T-cell (primary cell): Measurements from ENCODE around the gene RPL18. TPM values are rescaled to one million over a fixed set of nuclear protein-coding genes. Genes with fewer than 3 reads are reported as not detected.

Experiments used
- ATAC-seq, 4 experiments: fragments of 200-7000 bp in 3 of 4; fragments of 150-1000 bp in 1 of 4; cut with Tn5 transposase; replicated peaks in 1 of 4; 1 replicate in 3 of 4; 2 replicates in 1 of 4; pipeline ENCODE4 v1.10.0; 2021; ENCODE audit warnings: moderate library complexity in 3 of 4, mild to moderate bottlenecking in 2 of 4, moderate number of reproducible peaks in 1 of 4
- CTCF ChIA-PET, 2 donors: fragments of 300-600 bp; sonication (Branson Sonifier 250); formaldehyde crosslinking; loops; one replicate each; lab custom pipeline; 2022; ENCODE audit warnings: antibody characterized with exemption in 2 of 2; lab: Charles Lee
- POLR2A ChIA-PET, 2 donors: fragments of 300-600 bp; sonication (Branson Sonifier 250); formaldehyde crosslinking; loops; one replicate each; lab custom pipeline; 2022; ENCODE audit warnings: antibody characterized with exemption in 2 of 2; lab: Charles Lee
- DNase-seq, 35 experiments: peaks; one replicate each; pipeline versions ENCODE4 v3.0.0 to v3.0.0-alpha.2; 2013 to 2023
- H3K27ac ChIP-seq: one replicate; pipeline ENCODE4 v1.5.1; 2013; ENCODE audit warnings: low read length
- H3K27me3 ChIP-seq, 2 experiments: replicated peaks in 1 of 2; 1 replicate in 1 of 2; 2 replicates in 1 of 2; pipeline versions ENCODE4 v1.6.1 to v1.7.0; 2013; ENCODE audit warnings: low read length in 1 of 2, mixed read lengths in 1 of 2; ENCODE audit not compliant: control insufficient read depth in 2 of 2, insufficient read depth in 2 of 2; ENCODE audit errors: extremely low read depth in 1 of 2
- H3K36me3 ChIP-seq, 2 donors: 1 replicate in 1 of 2; 2 replicates in 1 of 2; pipeline versions ENCODE4 v1.6.1 to v1.7.0; 2013; ENCODE audit warnings: low read length in 1 of 2; ENCODE audit not compliant: control insufficient read depth in 2 of 2, insufficient read depth in 1 of 2; ENCODE audit errors: extremely low read depth in 1 of 2
- H3K4me1 ChIP-seq, 2 experiments: 1 replicate in 1 of 2; 2 replicates in 1 of 2; pipeline versions ENCODE4 v1.6.1 to v1.7.0; 2013; ENCODE audit warnings: low read length in 2 of 2, mixed read lengths in 1 of 2; ENCODE audit not compliant: insufficient read depth in 2 of 2, control insufficient read depth in 1 of 2; ENCODE audit errors: extremely low read depth in 1 of 2
- H3K4me3 ChIP-seq, 2 donors: 1 replicate in 1 of 2; 2 replicates in 1 of 2; pipeline versions ENCODE4 v1.5.1 to v1.7.0; 2013; ENCODE audit warnings: mild to moderate bottlenecking in 2 of 2, low read length in 1 of 2, moderate library complexity in 1 of 2; ENCODE audit not compliant: control insufficient read depth in 1 of 2; ENCODE audit errors: extremely low read depth in 1 of 2
- H3K9me3 ChIP-seq: 2 replicates; pipeline ENCODE4 v1.7.0; 2013
- H3K27ac Mint-ChIP-seq, 2 donors: one replicate each; pipeline ENCODE4 v1.8.0; 2020 to 2021; ENCODE audit warnings: mild to moderate bottlenecking in 2 of 2, mixed read lengths in 2 of 2
- H3K27me3 Mint-ChIP-seq, 2 donors: one replicate each; pipeline ENCODE4 v1.8.0; 2021 to 2022; ENCODE audit warnings: mixed read lengths in 2 of 2
- H3K36me3 Mint-ChIP-seq: one replicate; pipeline ENCODE4 v1.8.0; 2021; ENCODE audit warnings: mixed read lengths
- H3K4me1 Mint-ChIP-seq, 3 donors: one replicate each; pipeline ENCODE4 v1.8.0; 2020 to 2022; ENCODE audit warnings: mixed read lengths in 3 of 3, mild to moderate bottlenecking in 1 of 3
- H3K4me3 Mint-ChIP-seq, 3 donors: one replicate each; pipeline ENCODE4 v1.8.0; 2020 to 2022; ENCODE audit warnings: mild to moderate bottlenecking in 3 of 3, mixed read lengths in 3 of 3, moderate library complexity in 3 of 3
- H3K9me3 Mint-ChIP-seq, 3 donors: one replicate each; pipeline ENCODE4 v1.8.0; 2020 to 2022; ENCODE audit warnings: mixed read lengths in 3 of 3
- WGBS: methylation state at CpG from one replicate; pipeline ENCODE4 v1.1.5; 2013; ENCODE audit warnings: missing lambda C conversion rate; ENCODE audit not compliant: insufficient coverage; 5-methylcytosine and 5-hydroxymethylcytosine counted together
- total RNA-seq, 35 experiments: library from RNA in 6 of 35; stranded (reverse) in 6 of 35; fragments of 120-200 nt in 1 of 35; gene quantifications; one replicate each; pipeline versions ENCODE4 v1.2.1 to v1.2.4 and lab custom pipeline; 2013 to 2026

The RPL18 gene
- total RNA-seq, 5 donors from 2014 or later (not counting 1 experiment from before 2014, with no cell fraction given): 2,370 to 2,784 (median 2,662) TPM

GRCh38 chr19:48606463-48607358, 12.3 kb downstream of the RPL18 start, which contains the start of gene SPACA4:
SPACA4 (plus strand) TSS chr19:48606742; CDS start chr19:48606979, 237 bp downstream.
- peaks cover 4 to 7% (median 5%) of the 10 kb centered on the region in 3 donors for H3K4me1 Mint-ChIP-seq
- no peaks in the 10 kb centered on the region for H3K27me3 ChIP-seq
- DNase-seq (no peak), ATAC-seq (no peak)
- peaks cover 0 to 10% of the 10 kb centered on the region in 2 experiments for H3K4me1 ChIP-seq
- H3K4me3 Mint-ChIP-seq: no peak within 1 kb of the TSS
- H3K9me3 Mint-ChIP-seq: no peaks in the 10 kb centered on the region
- H3K4me3 ChIP-seq: no peak within 1 kb of the TSS
- H3K36me3 Mint-ChIP-seq: no peaks in the 10 kb centered on the region
- 87% methylated on average over 34 of the region's 39 CpGs for WGBS
- ChIA-PET POLR2A (no interaction called here), CTCF (interaction anchor here in 1 of 2 donors (0.7 kb wide), 1 partner anchor 79 kb away, joined by 3 read pairs; no protein-coding TSS in a partner anchor)
- H3K27ac ChIP-seq: no peak within 1 kb of the TSS
- H3K27ac Mint-ChIP-seq: no peak within 1 kb of the TSS
- no peaks in the 10 kb centered on the region for H3K36me3 ChIP-seq
- no peaks in the 10 kb centered on the region for H3K27me3 Mint-ChIP-seq
- no peaks in the 10 kb centered on the region for H3K9me3 ChIP-seq

- H3K36me3 Mint-ChIP-seq: no peaks in the 10 kb centered on the region
- H3K9me3 Mint-ChIP-seq: no peaks in the 10 kb centered on the region
- peaks cover 0 to 6% of the 10 kb centered on the region in 2 experiments for H3K4me1 ChIP-seq
- ChIA-PET CTCF (no interaction called here), POLR2A (no interaction called here)
- H3K36me3 ChIP-seq: no peaks in the 10 kb centered on the region
- H3K27ac ChIP-seq: no peak overlapping the region
- H3K27ac Mint-ChIP-seq: no peak overlapping the region
- no peak overlapping the region for H3K4me3 ChIP-seq
- H3K27me3 ChIP-seq: peaks cover 0 to 14% of the 10 kb centered on the region in 2 experiments
- DNase-seq (no peak), ATAC-seq (no peak)
- H3K9me3 ChIP-seq: no peaks in the 10 kb centered on the region
- H3K4me3 Mint-ChIP-seq: no peak overlapping the region
- 87% methylated on average over 7 of the region's 9 CpGs for WGBS
- no peaks in the 10 kb centered on the region for H3K27me3 Mint-ChIP-seq
- H3K4me1 Mint-ChIP-seq: peaks cover 3 to 4% (median 3%) of the 10 kb centered on the region in 3 donors
Observed at GRCh38 chr19:48603850-48604249, 15.1 kb downstream of the RPL18 start.

GRCh38 chr19:48603449-48603848, 15.5 kb downstream of the RPL18 start:
- peaks cover 0 to under 1% (median 0%) of the 10 kb centered on the region in 3 donors for H3K4me1 Mint-ChIP-seq
- no peaks in the 10 kb centered on the region for H3K9me3 Mint-ChIP-seq
- H3K9me3 ChIP-seq: no peaks in the 10 kb centered on the region
- H3K27ac ChIP-seq: no peak overlapping the region
- ChIA-PET POLR2A (no interaction called here), CTCF (no interaction called here)
- no peak overlapping the region for H3K27ac Mint-ChIP-seq
- DNase-seq: no peak
- no peaks in the 10 kb centered on the region for H3K36me3 Mint-ChIP-seq
- WGBS: 95% methylated on average over 31 of the region's 39 CpGs
- peaks cover 0 to 18% of the 10 kb centered on the region in 2 experiments for H3K27me3 ChIP-seq
- no peaks in the 10 kb centered on the region for H3K36me3 ChIP-seq
- no peaks in the 10 kb centered on the region for H3K27me3 Mint-ChIP-seq
- H3K4me3 ChIP-seq: no peak overlapping the region
- no peak overlapping the region for H3K4me3 Mint-ChIP-seq
- ATAC-seq: no peak
- peaks cover 0 to 2% of the 10 kb centered on the region in 2 experiments for H3K4me1 ChIP-seq

GRCh38 chr19:48603001-48603400, 16.0 kb downstream of the RPL18 start:
- Histone ChIP-seq H3K4me3 (no peak overlapping the region), H3K36me3 (no peaks in the 10 kb centered on the region), H3K27me3 (peaks cover 0 to 20% of the 10 kb centered on the region in 2 experiments), H3K9me3 (no peaks in the 10 kb centered on the region), H3K4me1 (peaks cover 0 to 2% of the 10 kb centered on the region in 2 experiments), H3K27ac (no peak overlapping the region)
- H3K36me3 Mint-ChIP-seq: no peaks in the 10 kb centered on the region
- H3K27ac Mint-ChIP-seq: no peak overlapping the region
- H3K9me3 Mint-ChIP-seq: no peaks in the 10 kb centered on the region
- H3K4me3 Mint-ChIP-seq: no peak overlapping the region
- H3K4me1 Mint-ChIP-seq: no peaks in the 10 kb centered on the region
- DNase-seq (no peak), ATAC-seq (no peak)
- CTCF ChIA-PET: no interaction called here
- no peaks in the 10 kb centered on the region for H3K27me3 Mint-ChIP-seq
- 83% methylated on average over 5 of the region's 9 CpGs for WGBS
- POLR2A ChIA-PET: interaction anchor here (0.6 kb wide), 2 partner anchors 19 to 66 kb away, joined by 5 to 11 read pairs; no protein-coding TSS in a partner anchor

- peaks cover 0 to 13% (median 6%) of the 10 kb centered on the region in 3 donors for H3K4me1 Mint-ChIP-seq
- WGBS: 89% methylated on average over 15 of the region's 21 CpGs
- H3K9me3 Mint-ChIP-seq: no peaks in the 10 kb centered on the region
- CTCF ChIA-PET: no interaction called here
- peaks cover 0 to 20% of the 10 kb centered on the region in 2 experiments for H3K27me3 ChIP-seq
- H3K27ac Mint-ChIP-seq: no peak overlapping the region
- H3K9me3 ChIP-seq: no peaks in the 10 kb centered on the region
- DNase-seq: no peak
- H3K4me3 ChIP-seq: no peak overlapping the region
- POLR2A ChIA-PET: interaction anchor here in 1 of 2 donors (0.6 kb wide), 1 partner anchor 433 kb away, joined by 10 read pairs; no protein-coding TSS in a partner anchor
- no peaks in the 10 kb centered on the region for H3K36me3 Mint-ChIP-seq
- H3K27ac ChIP-seq: no peak overlapping the region
- no peaks in the 10 kb centered on the region for H3K27me3 Mint-ChIP-seq
- no peaks in the 10 kb centered on the region for H3K36me3 ChIP-seq
- peaks cover 0 to 22% of the 10 kb centered on the region in 2 experiments for H3K4me1 ChIP-seq
- ATAC-seq: no peak
- no peak overlapping the region for H3K4me3 Mint-ChIP-seq
Observed at GRCh38 chr19:48600679-48601417, 18.1 kb downstream of the RPL18 start.
